K562 (cell line): ENCODE measurements around the gene GRIA3. TPM values are rescaled to one million over a fixed set of nuclear protein-coding genes. Genes with fewer than 3 reads are reported as not detected.

Experiments used
- ATAC-seq: fragments of 200-7000 bp; cut with Tn5 transposase; 3 replicates; pipeline ENCODE4 v1.9.1; 2020; ENCODE audit warnings: moderate library complexity
- BruUV-seq: library from RNA; stranded (reverse); fragments of 400-500 nt; replicated peaks from 2 replicates; lab custom pipeline; 2021; lab: Mats Ljungman, UMichigan
- CTCF ChIA-PET: fragments of 300-600 bp; formaldehyde crosslinking; extraction: SDS; loops from one replicate; lab custom pipeline; 2021; ENCODE audit warnings: low intra/inter-chr PET ratio; lab: Yijun Ruan, JAX
- POLR2A ChIA-PET: fragments of 300-600, 350-650 bp; sonication (Branson Sonifier 250); formaldehyde crosslinking; extraction: SDS; loops from one replicate; lab custom pipeline; 2021; ENCODE audit warnings: antibody characterized with exemption, inconsistent platforms; lab: Yijun Ruan, JAX
- DNase-seq, 4 experiments: peaks; one replicate each; pipeline versions ENCODE4 v3.0.0 to v3.0.0-alpha.2; 2011 to 2018; ENCODE audit warnings: low spot score in 3 of 4, mixed read lengths in 3 of 4; ENCODE audit errors: extremely low read depth in 1 of 4
- FAIRE-seq: peaks from 2 replicates; lab custom pipeline; 2011; peaks lifted over from hg19 to GRCh38; lab: Jason Lieb, UNC
- H2AFZ ChIP-seq: 2 replicates; pipeline ENCODE4 v1.6.0; 2011; ENCODE audit warnings: low read depth, low read length, control low read depth, inconsistent platforms
- H3K27ac ChIP-seq: fragments of 200-600 bp; 3 replicates; pipeline ENCODE4 v1.8.0; 2011; ENCODE audit warnings: low read depth, mild to moderate bottlenecking, control low read depth, inconsistent platforms, low read length, moderate library complexity, mixed read lengths; ENCODE audit errors: extremely low read depth
- H3K27me3 ChIP-seq, 2 experiments: fragments of 300-600 bp in 1 of 2; 2 replicates in 1 of 2; 3 replicates in 1 of 2; pipeline versions ENCODE4 v1.6.0 to v1.8.0; 2011; ENCODE audit warnings: inconsistent platforms in 2 of 2, low read length in 2 of 2, mild to moderate bottlenecking in 1 of 2, mixed read lengths in 1 of 2, moderate library complexity in 1 of 2; ENCODE audit not compliant: control insufficient read depth in 2 of 2, insufficient read depth in 2 of 2
- H3K36me3 ChIP-seq: fragments of 300-600 bp; 3 replicates; pipeline ENCODE4 v1.8.0; 2011; ENCODE audit warnings: mild to moderate bottlenecking, low read length, inconsistent platforms; ENCODE audit not compliant: control insufficient read depth, insufficient read depth
- H3K4me1 ChIP-seq, 2 experiments: fragments of 200-600 bp in 1 of 2; replicated peaks in 1 of 2; 2 replicates in 1 of 2; 3 replicates in 1 of 2; pipeline versions ENCODE4 v1.5.1 to v1.8.0; 2011; ENCODE audit warnings: inconsistent platforms in 2 of 2, low read length in 2 of 2, mild to moderate bottlenecking in 1 of 2, mixed read lengths in 1 of 2, moderate library complexity in 1 of 2; ENCODE audit not compliant: control insufficient read depth in 2 of 2, insufficient read depth in 2 of 2
- H3K4me2 ChIP-seq: 2 replicates; pipeline ENCODE4 v1.6.1; 2011; ENCODE audit warnings: low read length, control low read depth, inconsistent platforms, mixed read lengths; ENCODE audit not compliant: insufficient read depth
- H3K4me3 ChIP-seq: fragments of 200-600 bp; sonication (generic), shearing (Covaris generic); 2 replicates; pipeline ENCODE4 v1.5.1; 2016; ENCODE audit warnings: control low read depth, inconsistent platforms
- H3K79me2 ChIP-seq: fragments of 200-600 bp; 3 replicates; pipeline ENCODE4 v1.8.0; 2011; ENCODE audit warnings: low read length, inconsistent platforms; ENCODE audit not compliant: control insufficient read depth, insufficient read depth
- H3K9ac ChIP-seq, 2 experiments: 2 replicates each; pipeline versions ENCODE4 v1.6.0 to v1.6.1; 2011; ENCODE audit warnings: low read depth in 2 of 2, low read length in 2 of 2, control low read depth in 1 of 2, inconsistent platforms in 1 of 2, mild to moderate bottlenecking in 1 of 2, mixed read lengths in 1 of 2; ENCODE audit not compliant: insufficient read depth in 1 of 2
- H3K9me1 ChIP-seq: one replicate; pipeline ENCODE4 v1.6.0; 2011; ENCODE audit warnings: inconsistent platforms, mild to moderate bottlenecking, low read length, moderate library complexity; ENCODE audit not compliant: control insufficient read depth, insufficient read depth
- H3K9me3 ChIP-seq: replicated peaks from 2 replicates; pipeline ENCODE4 v1.5.1; 2011; ENCODE audit warnings: low read depth, low read length, inconsistent platforms; ENCODE audit not compliant: control insufficient read depth, insufficient read depth
- H4K20me1 ChIP-seq: replicated peaks from 2 replicates; pipeline ENCODE4 v1.6.1; 2011; ENCODE audit warnings: low read length, inconsistent platforms, mixed read lengths; ENCODE audit not compliant: control insufficient read depth, insufficient read depth
- FOSL1 ChIP-seq: fragments of 200-800 bp; sonication (Bioruptor generic); conservative IDR thresholded peaks from 2 replicates; pipeline ENCODE4 v1.6.1; 2016; ENCODE audit warnings: missing genetic modification characterization, missing compliant biosample characterization
- GABPB1 ChIP-seq: sonication (generic); formaldehyde crosslinking; IDR thresholded peaks from 2 replicates; pipeline ENCODE4 v1.8.0; 2022; ENCODE audit warnings: mild to moderate bottlenecking, missing genetic modification reagents
- GTF2E2 ChIP-seq: fragments of 200-800 bp; sonication (Bioruptor generic); IDR thresholded peaks from 2 replicates; pipeline ENCODE4 v1.6.1; 2016; ENCODE audit warnings: missing genetic modification characterization, missing compliant biosample characterization
- HMGN3 ChIP-seq: IDR thresholded peaks from 2 replicates; pipeline ENCODE4 v1.6.1; 2011; ENCODE audit warnings: borderline replicate concordance, low read depth, mild to moderate bottlenecking, mixed read lengths, low read length; ENCODE audit not compliant: insufficient read length; ENCODE audit errors: extremely low read depth
- JUND ChIP-seq, 2 experiments: IDR thresholded peaks; 2 replicates in 1 of 2; 3 replicates in 1 of 2; pipeline ENCODE4 v1.6.1; 2011; ENCODE audit warnings: borderline replicate concordance in 2 of 2, low read depth in 2 of 2, low read length in 2 of 2, improper control_type of control experiment in 1 of 2, missing biosample characterization in 1 of 2, missing genetic modification characterization in 1 of 2, missing genetic modification reagents in 1 of 2
- KLF6 ChIP-seq: fragments of 250-450 bp; sonication (Bioruptor Pico); IDR thresholded peaks from 2 replicates; pipeline ENCODE4 v1.4.0; 2020; ENCODE audit warnings: mild to moderate bottlenecking, moderate library complexity, borderline replicate concordance
- NFE2 ChIP-seq: IDR thresholded peaks from 2 replicates; pipeline ENCODE4 v1.6.1; 2014; ENCODE audit warnings: antibody characterized with exemption, low read depth
- NR4A1 ChIP-seq, 2 experiments: fragments of 250-450 bp in 1 of 2; fragments of 450-650 bp in 1 of 2; sonication (Bioruptor Pico) in 1 of 2; IDR thresholded peaks; 2 replicates each; pipeline versions ENCODE4 v1.4.0 to v1.6.1; 2016 to 2020; ENCODE audit warnings: mild to moderate bottlenecking in 2 of 2, missing compliant biosample characterization in 1 of 2, missing genetic modification characterization in 1 of 2, moderate library complexity in 1 of 2
- RBM39 ChIP-seq: fragments of 200-400 bp; formaldehyde crosslinking; optimal IDR thresholded peaks from 2 replicates; pipeline ENCODE3; 2018; ENCODE audit warnings: low read depth, low read length
- RNF2 ChIP-seq: sonication (generic); IDR thresholded peaks from 2 replicates; pipeline ENCODE4 v1.6.1; 2016
- ZBED1 ChIP-seq: IDR thresholded peaks from 2 replicates; pipeline ENCODE4 v1.6.1; 2014
- ZNF232 ChIP-seq: sonication (generic); formaldehyde crosslinking; IDR thresholded peaks from 2 replicates; pipeline ENCODE4 v1.8.0; 2022; ENCODE audit warnings: mild to moderate bottlenecking, missing genetic modification reagents
- ZNF347 ChIP-seq: fragments of 450-650 bp; formaldehyde crosslinking; IDR thresholded peaks from 2 replicates; pipeline ENCODE4 v1.4.0; 2020; ENCODE audit warnings: low read depth, mild to moderate bottlenecking, moderate library complexity
- ZNF699 ChIP-seq: fragments of 250-450 bp; sonication (Bioruptor Pico); IDR thresholded peaks from 2 replicates; pipeline ENCODE4 v1.8.0; 2021; ENCODE audit warnings: mild to moderate bottlenecking, moderate library complexity; ENCODE audit not compliant: insufficient replicate concordance
- ZNF717 ChIP-seq: fragments of 250-450 bp; sonication (Bioruptor Pico); IDR thresholded peaks from 2 replicates; pipeline ENCODE4 v1.5.0; 2021
- WGBS: fragments of 100-300 bp; shearing (Covaris generic); methylation state at CpG from one replicate; pipeline ENCODE4 v1.1.6; 2016; ENCODE audit warnings: low coverage, mixed read lengths; ENCODE audit not compliant: insufficient coverage; ENCODE audit errors: missing lambda C conversion rate; 5-methylcytosine and 5-hydroxymethylcytosine counted together
- in situ Hi-C: fragments of 300-500 bp; cut with MboI; formaldehyde crosslinking; loops from 4 replicates; pipeline ENCODE4 v1.15.0; 2018; ENCODE audit warnings: inconsistent platforms, mixed read lengths
- intact Hi-C: fragments of 100-400 bp; cut with micrococcal nuclease; formaldehyde crosslinking; loops from 2 replicates; pipeline ENCODE4 v1.14.2; 2022
- polyA plus RNA-seq, 8 experiments: library from polyadenylated mRNA; depleted of rRNA in 4 of 8; stranded (reverse) in 5 of 8; unstranded in 3 of 8; fragments of >200 nt; fragmentation: Nextera tagmentation in 2 of 8; fragmentation: Illumina TruSeq in 1 of 8; extraction: Ambion mirVana in 2 of 8; extraction: Trizol in 1 of 8; gene quantifications; 2 replicates each; pipeline versions ENCODE4 v1.2.1 to v1.2.3, GENCODE V29; 2011 to 2014; ENCODE audit warnings: inconsistent platforms in 1 of 8, missing spikeins in 1 of 8
- total RNA-seq, 7 experiments: library from RNA; depleted of rRNA in 6 of 7; stranded (reverse); fragments of >200 nt in 6 of 7; fragmentation: Illumina TruSeq in 2 of 7; extraction: Trizol in 2 of 7; gene quantifications; 2 replicates each; pipeline versions ENCODE4 v1.2.1 to v1.2.3, GENCODE V29; 2011 to 2021; ENCODE audit warnings: low replicate concordance in 1 of 7
- TF ChIP-seq, protein P1 (sequence below): fragments of 250-450 bp; sonication (Bioruptor Pico); IDR thresholded peaks from 2 replicates; pipeline ENCODE4 v1.5.0; 2021
- TF ChIP-seq, protein P2 (sequence below): fragments of 250-450 bp; sonication (Bioruptor Pico); IDR thresholded peaks from 2 replicates; pipeline ENCODE4 v1.8.0; 2022; ENCODE audit warnings: moderate library complexity, mild to moderate bottlenecking, inconsistent platforms

The GRIA3 gene
- total and polyA plus RNA-seq, 9 of the 15 experiments (the other 6 are each of a cell fraction or from before 2014, with no cell fraction given), result 0.10 TPM; not detected in 8

DNA sequence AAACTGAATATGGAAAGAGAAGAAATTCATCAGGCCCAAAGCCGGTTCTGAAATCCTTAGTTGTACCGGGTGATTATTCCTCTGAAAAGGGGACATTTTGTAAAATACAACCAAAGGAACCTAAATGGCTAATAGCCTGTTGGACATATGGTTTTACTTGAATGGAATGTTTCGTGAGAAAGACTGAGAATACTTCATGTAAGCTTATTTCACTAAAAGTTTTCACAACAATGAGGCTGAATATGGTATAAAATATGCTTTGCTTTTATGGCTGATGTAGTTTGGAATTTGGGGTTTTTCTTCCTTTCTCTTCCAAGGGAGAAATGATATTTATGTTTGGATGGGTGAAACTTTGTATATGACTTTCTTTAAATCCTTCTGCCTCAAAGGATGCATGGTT lies 2.7 kb downstream of the GRIA3 start:
- intact Hi-C loops, result no loop called here
- ChIA-PET POLR2A (interaction anchor here (0.6 kb wide), 1 partner anchor 1446 kb away, joined by 3 read pairs; no protein-coding TSS in a partner anchor), CTCF (no interaction called here)
- no peak overlapping the region for H3K9ac ChIP-seq
- in situ Hi-C loops, result no loop called here
- no peak for TF ChIP-seq ZNF347 (CRISPR knock-in tag)
- TF ChIP-seq FOSL1 (tag), result no peak
- no peak for TF ChIP-seq GTF2E2
- no peak for TF ChIP-seq KLF6 (CRISPR knock-in tag)
- TF ChIP-seq NR4A1 (CRISPR knock-in tag; IDR thresholded peaks at IDR 0.05), result no peak
- TF ChIP-seq NR4A1 (tag; IDR thresholded peaks at IDR 0.05), result no peak
- no peak for TF ChIP-seq RNF2
- TF ChIP-seq ZNF699 (CRISPR knock-in tag), result no peak
- no peak for TF ChIP-seq ZNF717
- no peak for TF ChIP-seq ZBED1
- no peak for TF ChIP-seq GABPB1 (CRISPR knock-in tag)
- TF ChIP-seq, protein P1, sequence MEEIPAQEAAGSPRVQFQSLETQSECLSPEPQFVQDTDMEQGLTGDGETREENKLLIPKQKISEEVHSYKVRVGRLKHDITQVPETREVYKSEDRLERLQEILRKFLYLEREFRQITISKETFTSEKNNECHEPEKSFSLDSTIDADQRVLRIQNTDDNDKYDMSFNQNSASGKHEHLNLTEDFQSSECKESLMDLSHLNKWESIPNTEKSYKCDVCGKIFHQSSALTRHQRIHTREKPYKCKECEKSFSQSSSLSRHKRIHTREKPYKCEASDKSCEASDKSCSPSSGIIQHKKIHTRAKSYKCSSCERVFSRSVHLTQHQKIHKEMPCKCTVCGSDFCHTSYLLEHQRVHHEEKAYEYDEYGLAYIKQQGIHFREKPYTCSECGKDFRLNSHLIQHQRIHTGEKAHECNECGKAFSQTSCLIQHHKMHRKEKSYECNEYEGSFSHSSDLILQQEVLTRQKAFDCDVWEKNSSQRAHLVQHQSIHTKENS (CRISPR knock-in tag), result no peak
- TF ChIP-seq, protein P2, sequence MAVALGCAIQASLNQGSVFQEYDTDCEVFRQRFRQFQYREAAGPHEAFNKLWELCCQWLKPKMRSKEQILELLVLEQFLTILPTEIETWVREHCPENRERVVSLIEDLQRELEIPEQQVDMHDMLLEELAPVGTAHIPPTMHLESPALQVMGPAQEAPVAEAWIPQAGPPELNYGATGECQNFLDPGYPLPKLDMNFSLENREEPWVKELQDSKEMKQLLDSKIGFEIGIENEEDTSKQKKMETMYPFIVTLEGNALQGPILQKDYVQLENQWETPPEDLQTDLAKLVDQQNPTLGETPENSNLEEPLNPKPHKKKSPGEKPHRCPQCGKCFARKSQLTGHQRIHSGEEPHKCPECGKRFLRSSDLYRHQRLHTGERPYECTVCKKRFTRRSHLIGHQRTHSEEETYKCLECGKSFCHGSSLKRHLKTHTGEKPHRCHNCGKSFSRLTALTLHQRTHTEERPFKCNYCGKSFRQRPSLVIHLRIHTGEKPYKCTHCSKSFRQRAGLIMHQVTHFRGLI (CRISPR knock-in tag), result no peak
- TF ChIP-seq NFE2, result no peak
- TF ChIP-seq RBM39, result no peak
- TF ChIP-seq HMGN3, result no peak
- no peak for TF ChIP-seq ZNF232 (CRISPR knock-in tag)
- TF ChIP-seq JUND (IDR thresholded peaks at IDR 0.05; ENCODE audit: borderline replicate concordance, low read depth, low read length), result no peak
- TF ChIP-seq JUND (tag; IDR thresholded peaks at IDR 0.05; ENCODE audit: borderline replicate concordance, low read depth, low read length), result no peak
- no peak overlapping the region for H3K27ac ChIP-seq
- H4K20me1 ChIP-seq, result no peaks in the 10 kb centered on the region
- peaks cover 0 to 7% of the 10 kb centered on the region in 2 experiments; a peak in 2 of 5 replicates for H3K4me1 ChIP-seq
- BruUV-seq, result no TSS peak
- H3K79me2 ChIP-seq, result no peaks in the 10 kb centered on the region
- H2AFZ ChIP-seq, result no peak overlapping the region
- no peak for FAIRE-seq
- H3K4me2 ChIP-seq, result no peak overlapping the region
- H3K27me3 ChIP-seq, result peaks cover 2 to 24% of the 10 kb centered on the region in 2 experiments; a peak in 3 of 5 replicates
- DNase-seq, result no peak
- H3K9me3 ChIP-seq, result no peaks in the 10 kb centered on the region
- H3K4me3 ChIP-seq, result no peak overlapping the region
- no peaks in the 10 kb centered on the region for H3K36me3 ChIP-seq
- 7% methylated on average over 3 of the region's 3 CpGs for WGBS
- no peaks in the 10 kb centered on the region for H3K9me1 ChIP-seq
- no peak for ATAC-seq
